HEK293 (cell line): ENCODE measurements around the gene JUP.
A peak's percentile ranks its signal among the peaks of the same experiment; 100 is the strongest.

Experiments used
- BCL11A ChIP-seq: fragments of 450-650 bp; formaldehyde crosslinking; IDR thresholded peaks from 2 replicates; pipeline ENCODE4 v1.5.1; 2016; ENCODE audit warnings: low read depth, missing biosample characterization, missing genetic modification characterization
- EGR2 ChIP-seq: fragments of 450-650 bp; formaldehyde crosslinking; IDR thresholded peaks from 2 replicates; pipeline ENCODE4 v1.5.1; 2016; ENCODE audit warnings: low read depth, missing biosample characterization, missing genetic modification characterization
- FEZF1 ChIP-seq: fragments of 450-650 bp; formaldehyde crosslinking; IDR thresholded peaks from 2 replicates; pipeline ENCODE4 v1.5.1; 2016; ENCODE audit warnings: missing biosample characterization, missing genetic modification characterization
- GLI2 ChIP-seq: fragments of 450-650 bp; formaldehyde crosslinking; IDR thresholded peaks from 2 replicates; pipeline ENCODE4; 2017; ENCODE audit warnings: missing biosample characterization, missing genetic modification characterization, low read depth, borderline replicate concordance
- GLIS1 ChIP-seq: fragments of 450-650 bp; formaldehyde crosslinking; IDR thresholded peaks from 2 replicates; pipeline ENCODE4 v1.5.1; 2016; ENCODE audit warnings: missing biosample characterization, missing genetic modification characterization
- GLIS2 ChIP-seq: fragments of 450-650 bp; formaldehyde crosslinking; IDR thresholded peaks from 2 replicates; pipeline ENCODE4 v1.5.1; 2016; ENCODE audit warnings: missing biosample characterization, missing genetic modification characterization
- HOXA7 ChIP-seq: sonication (generic); formaldehyde crosslinking; IDR thresholded peaks from 2 replicates; pipeline ENCODE4 v1.8.1; 2022; ENCODE audit warnings: missing genetic modification reagents, borderline replicate concordance
- HOXC10 ChIP-seq: sonication (generic); formaldehyde crosslinking; IDR thresholded peaks from 2 replicates; pipeline ENCODE4 v1.8.1; 2023; ENCODE audit warnings: mild to moderate bottlenecking, missing genetic modification reagents
- IKZF3 ChIP-seq: fragments of 450-650 bp; IDR thresholded peaks from 2 replicates; pipeline ENCODE4 v1.5.0; 2018; ENCODE audit warnings: missing biosample characterization, mild to moderate bottlenecking, missing genetic modification characterization, moderate library complexity
- SCRT2 ChIP-seq: fragments of 450-650 bp; formaldehyde crosslinking; IDR thresholded peaks from 2 replicates; pipeline ENCODE4 v1.5.1; 2016; ENCODE audit warnings: missing biosample characterization, missing genetic modification characterization
- SP2 ChIP-seq: fragments of 450-650 bp; formaldehyde crosslinking; IDR thresholded peaks from 2 replicates; pipeline ENCODE4 v1.5.1; 2016; ENCODE audit warnings: missing biosample characterization, missing genetic modification characterization
- SP7 ChIP-seq: fragments of 450-650 bp; formaldehyde crosslinking; IDR thresholded peaks from 2 replicates; pipeline ENCODE4 v1.5.1; 2016; ENCODE audit warnings: missing biosample characterization, missing genetic modification characterization
- YY1 ChIP-seq: fragments of 450-650 bp; formaldehyde crosslinking; IDR thresholded peaks from 2 replicates; pipeline ENCODE4 v1.5.1; 2018; ENCODE audit warnings: missing biosample characterization, missing genetic modification characterization
- YY2 ChIP-seq: fragments of 450-650 bp; formaldehyde crosslinking; IDR thresholded peaks from 2 replicates; pipeline ENCODE4 v1.5.1; 2016; ENCODE audit warnings: missing biosample characterization, missing genetic modification characterization
- ZBTB17 ChIP-seq: fragments of 450-650 bp; formaldehyde crosslinking; IDR thresholded peaks from 2 replicates; pipeline ENCODE4 v1.5.1; 2016; ENCODE audit warnings: missing biosample characterization, missing genetic modification characterization
- ZBTB20 ChIP-seq: fragments of 450-650 bp; formaldehyde crosslinking; IDR thresholded peaks from 2 replicates; pipeline ENCODE4 v1.5.1; 2016; ENCODE audit warnings: missing biosample characterization, missing genetic modification characterization
- ZBTB8A ChIP-seq: fragments of 450-650 bp; formaldehyde crosslinking; IDR thresholded peaks from 2 replicates; pipeline ENCODE4 v1.5.1; 2016; ENCODE audit warnings: missing biosample characterization, missing genetic modification characterization
- ZFP69B ChIP-seq: fragments of 450-650 bp; formaldehyde crosslinking; IDR thresholded peaks from 2 replicates; pipeline ENCODE4 v1.5.1; 2016; ENCODE audit warnings: missing biosample characterization, missing genetic modification characterization
- ZIC2 ChIP-seq: fragments of 450-650 bp; formaldehyde crosslinking; IDR thresholded peaks from 2 replicates; pipeline ENCODE4 v1.5.1; 2016; ENCODE audit warnings: missing biosample characterization, missing genetic modification characterization
- ZNF239 ChIP-seq: fragments of 450-650 bp; formaldehyde crosslinking; IDR thresholded peaks from 2 replicates; pipeline ENCODE4 v1.5.1; 2016; ENCODE audit warnings: missing biosample characterization, missing genetic modification characterization
- ZNF24 ChIP-seq: fragments of 450-650 bp; formaldehyde crosslinking; IDR thresholded peaks from 2 replicates; pipeline ENCODE4 v1.5.1; 2016; ENCODE audit warnings: missing biosample characterization, missing genetic modification characterization
- ZNF335 ChIP-seq: fragments of 450-650 bp; formaldehyde crosslinking; conservative IDR thresholded peaks from 2 replicates; pipeline ENCODE4 v1.5.1; 2016; ENCODE audit warnings: missing biosample characterization, missing genetic modification characterization
- ZNF366 ChIP-seq: fragments of 450-650 bp; formaldehyde crosslinking; conservative IDR thresholded peaks from 2 replicates; pipeline ENCODE4 v1.5.1; 2016; ENCODE audit warnings: missing biosample characterization, missing genetic modification characterization
- ZNF585B ChIP-seq: fragments of 450-650 bp; formaldehyde crosslinking; IDR thresholded peaks from 2 replicates; pipeline ENCODE4 v1.5.1; 2016; ENCODE audit warnings: missing biosample characterization, missing genetic modification characterization
- ZNF660 ChIP-seq: fragments of 450-650 bp; IDR thresholded peaks from 2 replicates; pipeline ENCODE4 v1.5.1; 2018; ENCODE audit warnings: missing biosample characterization, mild to moderate bottlenecking, missing genetic modification characterization
- ZNF670 ChIP-seq: fragments of 450-650 bp; formaldehyde crosslinking; IDR thresholded peaks from 2 replicates; pipeline ENCODE4 v1.5.1; 2016; ENCODE audit warnings: missing biosample characterization, missing genetic modification characterization, low read depth
- TF ChIP-seq, protein P1 (sequence below): fragments of 450-650 bp; formaldehyde crosslinking; IDR thresholded peaks from 2 replicates; pipeline ENCODE4 v1.5.1; 2017; ENCODE audit warnings: missing biosample characterization, mild to moderate bottlenecking, missing genetic modification characterization, moderate library complexity
- TF ChIP-seq, protein P2 (sequence below): fragments of 450-650 bp; formaldehyde crosslinking; IDR thresholded peaks from 2 replicates; pipeline ENCODE4 v1.5.1; 2016; ENCODE audit warnings: missing biosample characterization, missing genetic modification characterization
- TF ChIP-seq, protein P3 (sequence below): fragments of 450-650 bp; formaldehyde crosslinking; IDR thresholded peaks from 2 replicates; pipeline ENCODE4 v1.5.1; 2016; ENCODE audit warnings: missing biosample characterization, missing genetic modification characterization
- TF ChIP-seq, protein P4 (sequence below): fragments of 450-650 bp; formaldehyde crosslinking; IDR thresholded peaks from 2 replicates; pipeline ENCODE4 v1.5.1; 2017; ENCODE audit warnings: missing biosample characterization, missing genetic modification characterization
- TF ChIP-seq, protein P5 (sequence below): fragments of 450-650 bp; formaldehyde crosslinking; IDR thresholded peaks from 2 replicates; pipeline ENCODE4 v1.5.1; 2016; ENCODE audit warnings: missing biosample characterization, missing genetic modification characterization

The JUP gene

DNA sequence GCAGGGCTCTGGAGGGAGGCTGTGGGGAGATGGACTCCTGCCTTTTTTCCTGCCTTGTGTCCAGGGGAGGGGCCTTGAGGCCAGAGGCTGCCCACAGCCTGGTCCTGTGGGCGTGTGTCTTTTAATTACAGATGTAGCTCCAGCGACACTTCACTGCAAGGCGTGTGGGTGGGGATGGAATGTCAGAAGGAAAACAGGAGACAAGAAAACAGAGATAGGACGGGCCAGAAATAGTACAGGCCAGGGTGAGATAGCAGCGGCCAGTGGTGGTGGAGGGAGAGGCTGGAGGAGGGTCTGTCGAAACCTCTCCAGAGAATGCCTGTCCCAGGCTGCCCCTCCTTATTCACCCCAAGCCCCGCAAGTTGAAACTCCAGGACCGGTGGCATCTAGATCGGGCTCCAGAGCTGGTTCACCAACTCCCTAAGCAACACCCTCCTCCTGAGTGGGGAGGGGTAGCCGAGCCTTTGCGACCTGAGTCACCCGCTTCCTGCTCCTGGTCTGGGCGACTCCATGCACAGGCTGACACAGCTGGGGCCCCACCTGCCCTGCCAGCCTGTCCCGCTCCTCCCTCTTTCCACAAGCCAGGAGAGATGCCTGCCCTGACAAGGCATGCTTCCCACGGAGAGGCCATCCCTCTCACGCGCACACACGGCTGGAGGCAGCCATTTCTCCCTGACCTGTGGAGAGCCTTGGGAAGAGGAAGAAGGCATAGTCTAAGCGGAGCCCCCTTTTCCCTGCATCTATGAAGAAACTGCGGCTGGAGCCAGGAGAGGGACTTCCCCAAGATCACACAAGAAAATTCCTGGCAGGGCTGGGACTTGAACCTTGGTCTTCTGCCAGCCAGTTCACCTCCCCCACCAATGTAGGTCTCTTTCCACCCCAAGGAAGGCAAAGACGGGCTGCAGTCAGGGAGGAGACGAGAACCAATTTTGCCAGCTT, 6.6 kb upstream of the JUP start (continued):
- TF ChIP-seq BCL11A (tag by site-specific recombination), result 0 out of 2 replicates have a peak, but pooled peaks have one; percentile 37
- peak; percentile 75 for TF ChIP-seq ZIC2 (tag by site-specific recombination)
- peak; percentile 96 for TF ChIP-seq ZFP69B (tag by site-specific recombination)
- no peak for TF ChIP-seq HOXA7 (CRISPR knock-in tag)
- TF ChIP-seq SP7 (tag by site-specific recombination), result peak; percentile 73
- TF ChIP-seq ZBTB20 (tag by site-specific recombination), result peak; percentile 89
- 0 out of 2 replicates have a peak, but pooled peaks have one; percentile 33 for TF ChIP-seq ZNF239 (tag by site-specific recombination)
- peak; percentile 26; the same call in 1 of the 2 replicates for TF ChIP-seq ZNF24 (tag by site-specific recombination)
- TF ChIP-seq ZNF366 (tag by site-specific recombination), result peak; percentile 87
- TF ChIP-seq ZNF585B (tag by site-specific recombination), result no peak
- TF ChIP-seq FEZF1 (tag by site-specific recombination), result 0 out of 2 replicates have a peak, but pooled peaks have one; percentile 19
- TF ChIP-seq GLI2 (tag by site-specific recombination), result no peak
- TF ChIP-seq GLIS1 (tag by site-specific recombination), result peak; percentile 51
- TF ChIP-seq YY2, result peak; percentile 62; the same call in 1 of the 2 replicates
- TF ChIP-seq YY1 (tag by site-specific recombination), result peak; percentile 29; the same call in 1 of the 2 replicates
- TF ChIP-seq, protein P1, sequence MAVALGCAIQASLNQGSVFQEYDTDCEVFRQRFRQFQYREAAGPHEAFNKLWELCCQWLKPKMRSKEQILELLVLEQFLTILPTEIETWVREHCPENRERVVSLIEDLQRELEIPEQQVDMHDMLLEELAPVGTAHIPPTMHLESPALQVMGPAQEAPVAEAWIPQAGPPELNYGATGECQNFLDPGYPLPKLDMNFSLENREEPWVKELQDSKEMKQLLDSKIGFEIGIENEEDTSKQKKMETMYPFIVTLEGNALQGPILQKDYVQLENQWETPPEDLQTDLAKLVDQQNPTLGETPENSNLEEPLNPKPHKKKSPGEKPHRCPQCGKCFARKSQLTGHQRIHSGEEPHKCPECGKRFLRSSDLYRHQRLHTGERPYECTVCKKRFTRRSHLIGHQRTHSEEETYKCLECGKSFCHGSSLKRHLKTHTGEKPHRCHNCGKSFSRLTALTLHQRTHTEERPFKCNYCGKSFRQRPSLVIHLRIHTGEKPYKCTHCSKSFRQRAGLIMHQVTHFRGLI (tag by site-specific recombination), result peak; percentile 42; the same call in 1 of the 2 replicates
- TF ChIP-seq, protein P2, sequence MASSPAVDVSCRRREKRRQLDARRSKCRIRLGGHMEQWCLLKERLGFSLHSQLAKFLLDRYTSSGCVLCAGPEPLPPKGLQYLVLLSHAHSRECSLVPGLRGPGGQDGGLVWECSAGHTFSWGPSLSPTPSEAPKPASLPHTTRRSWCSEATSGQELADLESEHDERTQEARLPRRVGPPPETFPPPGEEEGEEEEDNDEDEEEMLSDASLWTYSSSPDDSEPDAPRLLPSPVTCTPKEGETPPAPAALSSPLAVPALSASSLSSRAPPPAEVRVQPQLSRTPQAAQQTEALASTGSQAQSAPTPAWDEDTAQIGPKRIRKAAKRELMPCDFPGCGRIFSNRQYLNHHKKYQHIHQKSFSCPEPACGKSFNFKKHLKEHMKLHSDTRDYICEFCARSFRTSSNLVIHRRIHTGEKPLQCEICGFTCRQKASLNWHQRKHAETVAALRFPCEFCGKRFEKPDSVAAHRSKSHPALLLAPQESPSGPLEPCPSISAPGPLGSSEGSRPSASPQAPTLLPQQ (tag by site-specific recombination), result peak; percentile 96
- TF ChIP-seq SCRT2, result peak; percentile 74
- no peak for TF ChIP-seq ZNF670 (tag by site-specific recombination)
- TF ChIP-seq, protein P3, sequence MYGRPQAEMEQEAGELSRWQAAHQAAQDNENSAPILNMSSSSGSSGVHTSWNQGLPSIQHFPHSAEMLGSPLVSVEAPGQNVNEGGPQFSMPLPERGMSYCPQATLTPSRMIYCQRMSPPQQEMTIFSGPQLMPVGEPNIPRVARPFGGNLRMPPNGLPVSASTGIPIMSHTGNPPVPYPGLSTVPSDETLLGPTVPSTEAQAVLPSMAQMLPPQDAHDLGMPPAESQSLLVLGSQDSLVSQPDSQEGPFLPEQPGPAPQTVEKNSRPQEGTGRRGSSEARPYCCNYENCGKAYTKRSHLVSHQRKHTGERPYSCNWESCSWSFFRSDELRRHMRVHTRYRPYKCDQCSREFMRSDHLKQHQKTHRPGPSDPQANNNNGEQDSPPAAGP (tag by site-specific recombination), result peak; percentile 48
- TF ChIP-seq ZBTB8A (tag by site-specific recombination), result peak; percentile 29; the same call in 1 of the 2 replicates
- peak; percentile 62 for TF ChIP-seq IKZF3 (tag by site-specific recombination)
- TF ChIP-seq GLIS2, result peak; percentile 17; the same call in 1 of the 2 replicates
- TF ChIP-seq ZNF660 (tag by site-specific recombination), result peak; percentile 23; the same call in 1 of the 2 replicates
- TF ChIP-seq, protein P4, sequence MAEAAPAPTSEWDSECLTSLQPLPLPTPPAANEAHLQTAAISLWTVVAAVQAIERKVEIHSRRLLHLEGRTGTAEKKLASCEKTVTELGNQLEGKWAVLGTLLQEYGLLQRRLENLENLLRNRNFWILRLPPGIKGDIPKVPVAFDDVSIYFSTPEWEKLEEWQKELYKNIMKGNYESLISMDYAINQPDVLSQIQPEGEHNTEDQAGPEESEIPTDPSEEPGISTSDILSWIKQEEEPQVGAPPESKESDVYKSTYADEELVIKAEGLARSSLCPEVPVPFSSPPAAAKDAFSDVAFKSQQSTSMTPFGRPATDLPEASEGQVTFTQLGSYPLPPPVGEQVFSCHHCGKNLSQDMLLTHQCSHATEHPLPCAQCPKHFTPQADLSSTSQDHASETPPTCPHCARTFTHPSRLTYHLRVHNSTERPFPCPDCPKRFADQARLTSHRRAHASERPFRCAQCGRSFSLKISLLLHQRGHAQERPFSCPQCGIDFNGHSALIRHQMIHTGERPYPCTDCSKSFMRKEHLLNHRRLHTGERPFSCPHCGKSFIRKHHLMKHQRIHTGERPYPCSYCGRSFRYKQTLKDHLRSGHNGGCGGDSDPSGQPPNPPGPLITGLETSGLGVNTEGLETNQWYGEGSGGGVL (tag by site-specific recombination), result peak; percentile 66
- peak; percentile 66 for TF ChIP-seq ZNF335 (tag by site-specific recombination)
- TF ChIP-seq, protein P5, sequence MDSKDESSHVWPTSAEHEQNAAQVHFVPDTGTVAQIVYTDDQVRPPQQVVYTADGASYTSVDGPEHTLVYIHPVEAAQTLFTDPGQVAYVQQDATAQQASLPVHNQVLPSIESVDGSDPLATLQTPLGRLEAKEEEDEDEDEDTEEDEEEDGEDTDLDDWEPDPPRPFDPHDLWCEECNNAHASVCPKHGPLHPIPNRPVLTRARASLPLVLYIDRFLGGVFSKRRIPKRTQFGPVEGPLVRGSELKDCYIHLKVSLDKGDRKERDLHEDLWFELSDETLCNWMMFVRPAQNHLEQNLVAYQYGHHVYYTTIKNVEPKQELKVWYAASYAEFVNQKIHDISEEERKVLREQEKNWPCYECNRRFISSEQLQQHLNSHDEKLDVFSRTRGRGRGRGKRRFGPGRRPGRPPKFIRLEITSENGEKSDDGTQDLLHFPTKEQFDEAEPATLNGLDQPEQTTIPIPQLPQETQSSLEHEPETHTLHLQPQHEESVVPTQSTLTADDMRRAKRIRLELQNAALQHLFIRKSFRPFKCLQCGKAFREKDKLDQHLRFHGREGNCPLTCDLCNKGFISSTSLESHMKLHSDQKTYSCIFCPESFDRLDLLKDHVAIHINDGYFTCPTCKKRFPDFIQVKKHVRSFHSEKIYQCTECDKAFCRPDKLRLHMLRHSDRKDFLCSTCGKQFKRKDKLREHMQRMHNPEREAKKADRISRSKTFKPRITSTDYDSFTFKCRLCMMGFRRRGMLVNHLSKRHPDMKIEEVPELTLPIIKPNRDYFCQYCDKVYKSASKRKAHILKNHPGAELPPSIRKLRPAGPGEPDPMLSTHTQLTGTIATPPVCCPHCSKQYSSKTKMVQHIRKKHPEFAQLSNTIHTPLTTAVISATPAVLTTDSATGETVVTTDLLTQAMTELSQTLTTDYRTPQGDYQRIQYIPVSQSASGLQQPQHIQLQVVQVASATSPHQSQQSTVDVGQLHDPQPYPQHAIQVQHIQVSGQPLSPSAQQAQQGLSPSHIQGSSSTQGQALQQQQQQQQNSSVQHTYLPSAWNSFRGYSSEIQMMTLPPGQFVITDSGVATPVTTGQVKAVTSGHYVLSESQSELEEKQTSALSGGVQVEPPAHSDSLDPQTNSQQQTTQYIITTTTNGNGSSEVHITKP, result peak; percentile 95
- TF ChIP-seq ZBTB17, result peak; percentile 89
- peak; percentile 69 for TF ChIP-seq SP2 (tag by site-specific recombination)
- TF ChIP-seq HOXC10 (CRISPR knock-in tag), result no peak
- peak; percentile 97 for TF ChIP-seq EGR2
